HG03175 (cell line): Measurements from ENCODE around the gene EPN2.
A peak's percentile ranks its signal among the peaks of the same experiment; 100 is the strongest.
"Not testable (repeated sequence)": the region's sequence is repeated elsewhere in the genome, so short reads cannot be mapped to it uniquely, and the experiment has no call there.

Source experiments
- ATAC-seq: cut with Tn5 transposase; IDR thresholded peaks from one replicate; pipeline ENCODE4 v1.9.1; 2021; ENCODE audit warnings: mild to moderate bottlenecking, moderate library complexity; ENCODE audit not compliant: unreplicated experiment

EPN2 gene

GRCh38 chr17:19264681-19265080, 27.5 kb downstream of the EPN2 start:
- ATAC-seq = no peak

- ATAC-seq = no peak
Observed at GRCh38 chr17:19265755-19266154, 28.6 kb downstream of the EPN2 start.

- ATAC-seq = no peak
Observed at GRCh38 chr17:19268611-19269010, 31.4 kb downstream of the EPN2 start.

GRCh38 chr17:19269106-19269505, 31.9 kb downstream of the EPN2 start:
- ATAC-seq = no peak

- no peak for ATAC-seq
Observed at GRCh38 chr17:19269641-19270040, 32.5 kb downstream of the EPN2 start.

GRCh38 chr17:19270347-19270703, 33.2 kb downstream of the EPN2 start:
- ATAC-seq = no peak

- ATAC-seq = peak; percentile 85
Observed at GRCh38 chr17:19270704-19271611, 33.8 kb downstream of the EPN2 start.

GRCh38 chr17:19271780-19272357, 34.7 kb downstream of the EPN2 start:
- no peak for ATAC-seq

- ATAC-seq = no peak
Observed at GRCh38 chr17:19273731-19274130, 36.6 kb downstream of the EPN2 start.

GRCh38 chr17:19274893-19275292, 37.7 kb downstream of the EPN2 start:
- ATAC-seq = no peak

GRCh38 chr17:19275457-19276127, 38.4 kb downstream of the EPN2 start:
- ATAC-seq = no peak

GRCh38 chr17:19278284-19278683, 41.1 kb downstream of the EPN2 start:
- ATAC-seq = not testable (repeated sequence)

GRCh38 chr17:19278729-19279128, 41.6 kb downstream of the EPN2 start:
- ATAC-seq = no peak

- ATAC-seq = no peak
Observed at GRCh38 chr17:19281161-19281560, 44.0 kb downstream of the EPN2 start.

GRCh38 chr17:19284005-19284959, 47.1 kb downstream of the EPN2 start:
- ATAC-seq = no peak

- no peak for ATAC-seq
Observed at GRCh38 chr17:19285213-19285900, 48.2 kb downstream of the EPN2 start.

GRCh38 chr17:19286751-19287341, 49.7 kb downstream of the EPN2 start:
- ATAC-seq = no peak

- ATAC-seq = no peak
Observed at GRCh38 chr17:19287651-19288050, 50.5 kb downstream of the EPN2 start.

- ATAC-seq = no peak
Observed at GRCh38 chr17:19288453-19288852, 51.3 kb downstream of the EPN2 start.
